NOMO-1 (cell line): ENCODE data around the gene TNFRSF4.

Source experiments
- DNase-seq, 2 experiments: peaks; one replicate each; lab custom pipeline; 2025; ENCODE audit not compliant: unreplicated experiment in 2 of 2; lab: John Stamatoyannopoulos, UW

TNFRSF4 gene

DNA sequence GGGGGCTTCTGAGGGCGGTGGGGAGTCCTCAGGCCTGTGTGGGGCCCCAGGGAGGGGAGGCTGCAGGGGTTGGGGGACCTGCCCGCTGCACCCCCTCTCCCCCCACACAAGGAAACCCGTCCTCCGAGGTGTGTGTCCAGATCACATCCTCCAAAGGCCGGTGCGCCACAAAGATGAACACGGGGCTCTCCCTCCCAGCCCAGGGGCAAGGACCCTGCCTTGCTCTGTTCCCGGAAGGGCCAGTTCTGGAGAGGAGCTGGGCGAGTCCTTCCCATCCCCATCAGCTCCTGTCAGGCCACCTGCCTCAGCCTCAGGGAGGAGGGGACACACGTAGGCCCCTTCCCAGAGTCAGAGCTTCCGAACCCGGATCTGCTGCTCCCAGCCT lies 42.8 kb downstream of the TNFRSF4 start:
- no peak for DNase-seq

GRCh38 chr1:1170215-1171091 lies 43.5 kb downstream of the TNFRSF4 start:
- DNase-seq = no peak

GRCh38 chr1:1169429-1170214 lies 44.3 kb downstream of the TNFRSF4 start:
- DNase-seq = no peak

DNA sequence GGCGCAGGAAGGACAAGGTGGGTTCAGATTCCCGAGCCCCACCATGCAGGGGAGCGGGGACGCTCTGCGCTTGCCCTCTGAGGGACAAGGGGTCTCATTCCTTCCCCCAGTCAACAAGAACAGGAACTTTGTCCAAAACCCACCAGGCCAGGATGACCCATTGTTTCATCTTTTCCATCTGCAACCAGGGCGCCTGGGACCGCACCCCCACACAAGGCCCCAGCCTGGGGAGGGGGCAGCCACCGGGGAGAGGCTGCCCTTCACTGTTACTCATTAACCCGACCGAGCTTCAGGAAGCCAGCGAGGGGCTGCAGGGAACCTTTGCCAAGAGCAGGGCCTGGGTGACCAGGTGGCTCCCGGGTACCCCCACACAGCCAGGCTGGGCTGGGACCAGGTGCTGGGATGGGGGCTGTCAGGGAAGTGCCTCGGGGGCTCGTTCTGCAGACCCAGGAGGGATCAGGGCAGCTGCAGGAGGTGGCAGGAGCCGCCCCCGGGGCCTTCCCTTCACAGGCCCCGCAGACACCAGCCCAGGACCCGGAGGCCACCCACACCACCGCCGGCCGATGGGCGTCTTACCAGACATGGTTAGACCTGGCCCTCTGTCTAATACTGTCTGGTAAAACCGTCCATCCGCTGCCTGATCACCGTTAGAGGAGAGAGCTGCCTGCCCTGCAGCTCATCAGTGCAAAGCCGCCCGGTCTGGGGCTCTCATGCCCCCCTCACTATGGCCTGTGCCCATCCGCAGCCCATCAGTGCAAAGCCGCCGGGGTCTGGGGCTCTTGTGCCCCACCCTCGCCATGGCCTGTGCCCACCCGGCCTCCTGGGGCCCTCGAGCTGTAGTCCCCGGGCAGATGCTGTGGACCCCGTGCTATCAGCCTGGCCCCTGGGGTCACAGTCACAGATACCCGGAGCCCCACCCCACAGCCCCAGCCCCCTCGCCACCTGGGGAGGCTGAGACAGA lies 45.2 kb downstream of the TNFRSF4 start:
- DNase-seq = no peak

- no peak for DNase-seq
Measured at GRCh38 chr1:1167841-1168450, 46.0 kb downstream of the TNFRSF4 start.

- DNase-seq = no peak
Measured at GRCh38 chr1:1167398-1167821, 46.5 kb downstream of the TNFRSF4 start.

GRCh38 chr1:1166642-1167397 lies 47.1 kb downstream of the TNFRSF4 start:
- DNase-seq = no peak

DNA sequence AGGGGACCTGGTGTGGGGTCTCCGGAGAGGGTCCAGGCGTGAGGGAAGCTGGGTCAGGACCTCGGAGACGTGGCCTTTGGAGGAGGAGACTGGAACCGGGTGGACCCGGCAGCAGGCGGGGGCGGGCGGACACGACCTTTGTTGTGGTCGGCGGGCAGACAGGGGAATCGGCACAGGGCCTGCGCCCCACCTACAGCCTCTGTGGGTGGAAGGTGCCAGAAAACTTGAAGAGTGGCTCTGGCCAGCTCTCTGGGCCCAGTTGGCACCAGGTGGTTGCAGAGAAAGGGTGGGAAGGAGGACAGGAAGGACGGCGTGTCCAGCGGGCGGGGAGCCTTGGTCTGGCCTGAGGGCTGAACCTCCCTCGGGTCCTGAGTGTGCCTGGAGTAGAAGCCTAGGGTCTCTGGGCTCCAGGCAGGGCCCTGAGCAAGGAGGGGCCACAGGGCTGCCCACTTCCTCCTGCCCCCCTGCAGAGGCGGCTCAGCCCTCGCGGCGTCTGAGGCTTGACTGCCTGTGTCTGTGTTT lies 48.0 kb downstream of the TNFRSF4 start:
- DNase-seq = no peak

DNA sequence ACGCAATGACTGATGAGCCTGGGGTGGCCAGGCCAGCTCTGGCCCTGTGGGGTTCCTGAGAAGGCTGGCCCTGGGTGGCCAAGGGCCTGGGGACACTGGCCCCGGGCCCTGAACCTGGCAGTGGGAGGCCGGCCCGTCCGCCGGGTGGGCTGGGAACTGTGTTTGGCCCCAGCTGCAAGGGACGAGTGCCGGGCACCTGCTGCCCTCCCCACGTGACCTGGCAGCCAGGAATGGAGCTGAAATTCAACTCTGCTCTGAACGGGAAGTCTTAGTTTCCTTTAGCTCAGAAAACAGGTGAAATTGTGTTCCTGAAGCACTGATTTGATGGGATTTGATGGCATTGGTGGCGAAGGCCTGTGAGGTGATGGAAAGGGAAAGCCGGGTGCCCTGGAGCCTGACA lies 48.5 kb downstream of the TNFRSF4 start:
- DNase-seq = no peak

DNA sequence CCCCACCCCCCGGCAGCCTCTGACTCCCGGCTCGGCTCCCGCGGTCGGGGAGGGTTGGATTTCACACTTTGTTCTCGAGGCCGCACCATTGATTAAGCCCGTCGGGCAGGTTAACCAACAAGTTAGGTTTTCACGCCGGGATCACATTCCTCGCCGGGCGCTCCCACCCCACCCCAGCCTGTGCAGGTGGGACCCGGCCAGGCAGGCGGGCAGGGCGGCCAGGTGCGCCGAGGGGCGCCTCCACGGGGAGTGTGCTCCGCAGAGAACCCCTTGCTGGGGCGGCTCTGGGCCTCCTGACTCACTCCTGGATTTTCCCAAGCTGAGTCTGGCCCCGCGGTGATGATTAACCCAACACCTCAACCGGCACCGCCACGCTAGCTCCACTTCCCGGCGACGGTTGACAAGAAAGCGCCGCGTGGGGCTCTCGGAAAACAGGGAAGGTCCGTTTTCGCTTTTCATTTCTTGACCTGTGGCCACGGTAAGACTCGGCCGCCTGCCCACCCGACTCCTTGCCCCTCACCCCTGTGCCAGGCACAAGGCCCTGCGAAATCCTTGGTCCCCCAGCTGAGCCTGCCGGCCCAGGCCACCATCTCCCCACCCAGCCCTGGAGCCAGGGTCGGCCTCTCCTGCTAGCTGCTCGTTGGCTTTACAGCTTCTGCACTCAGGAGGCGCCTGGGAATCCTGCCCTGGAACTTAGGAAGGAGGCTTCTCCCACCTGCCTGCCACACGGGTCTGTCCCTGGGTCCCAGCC lies 49.1 kb downstream of the TNFRSF4 start:
- no peak for DNase-seq

GRCh38 chr1:1164361-1164700 lies 49.6 kb downstream of the TNFRSF4 start:
- no peak for DNase-seq

GRCh38 chr1:1163538-1164070 lies 50.3 kb downstream of the TNFRSF4 start:
- DNase-seq = no peak

GRCh38 chr1:1162597-1163537 lies 51.1 kb downstream of the TNFRSF4 start:
- DNase-seq = no peak

GRCh38 chr1:1161683-1162079 lies 52.3 kb downstream of the TNFRSF4 start:
- no peak for DNase-seq
